NCI-H69 (cell line): ENCODE data around the gene ELAVL2.

ENCODE experiments used
- DNase-seq: peaks from one replicate; lab custom pipeline; 2025; lab: John Stamatoyannopoulos, UW

Gene ELAVL2

DNA sequence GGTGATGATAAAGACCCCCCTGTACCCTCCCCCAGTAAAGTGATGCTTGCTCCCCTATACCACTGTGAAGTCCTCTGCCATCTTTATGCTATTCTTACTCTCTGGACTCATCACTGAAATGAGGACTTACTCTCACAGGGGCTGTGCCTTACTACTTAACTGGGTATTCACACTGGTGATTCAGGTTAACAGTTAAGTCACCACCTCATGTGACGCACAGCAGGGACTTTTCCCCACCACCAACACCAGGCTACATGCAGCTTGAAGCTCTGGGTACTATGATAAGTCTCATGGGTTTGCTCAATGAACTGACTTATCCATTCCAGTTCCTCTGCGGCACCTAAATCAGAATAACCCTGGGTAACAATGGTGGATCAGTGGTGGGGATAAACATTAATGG lies 163.7 kb downstream of the ELAVL2 start:
- no peak for DNase-seq

DNA sequence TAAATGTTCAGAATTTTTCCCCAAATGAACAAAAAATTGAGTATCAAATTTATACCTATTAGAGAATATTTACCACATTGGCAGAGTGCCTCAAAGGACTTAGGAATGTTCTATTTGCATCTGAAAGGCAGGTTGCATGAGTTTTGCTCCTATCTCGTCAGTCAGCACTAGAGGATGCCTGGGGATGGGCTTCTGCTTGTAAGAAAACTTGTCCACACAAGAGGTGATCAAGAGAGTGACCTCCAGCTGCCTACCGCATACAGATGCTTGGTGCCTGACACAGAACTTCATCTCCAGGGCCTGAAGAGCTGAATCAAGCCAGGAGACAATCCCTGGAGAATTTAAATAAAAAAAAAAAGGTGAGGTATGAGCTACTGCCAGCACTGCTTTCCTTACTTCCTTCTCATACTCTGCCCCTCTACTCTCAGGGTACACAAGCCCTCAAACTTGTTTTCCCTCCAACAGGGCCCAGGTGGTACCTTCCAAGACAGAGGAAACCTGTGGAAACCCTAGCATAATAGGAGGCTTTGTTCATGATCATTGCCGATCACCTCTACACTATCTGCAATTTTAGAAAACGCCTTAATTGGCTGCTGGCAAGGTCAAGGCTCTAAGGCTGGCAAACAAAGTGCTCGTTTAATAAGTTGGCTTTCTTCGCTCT lies 166.6 kb downstream of the ELAVL2 start:
- DNase-seq, result no peak

DNA sequence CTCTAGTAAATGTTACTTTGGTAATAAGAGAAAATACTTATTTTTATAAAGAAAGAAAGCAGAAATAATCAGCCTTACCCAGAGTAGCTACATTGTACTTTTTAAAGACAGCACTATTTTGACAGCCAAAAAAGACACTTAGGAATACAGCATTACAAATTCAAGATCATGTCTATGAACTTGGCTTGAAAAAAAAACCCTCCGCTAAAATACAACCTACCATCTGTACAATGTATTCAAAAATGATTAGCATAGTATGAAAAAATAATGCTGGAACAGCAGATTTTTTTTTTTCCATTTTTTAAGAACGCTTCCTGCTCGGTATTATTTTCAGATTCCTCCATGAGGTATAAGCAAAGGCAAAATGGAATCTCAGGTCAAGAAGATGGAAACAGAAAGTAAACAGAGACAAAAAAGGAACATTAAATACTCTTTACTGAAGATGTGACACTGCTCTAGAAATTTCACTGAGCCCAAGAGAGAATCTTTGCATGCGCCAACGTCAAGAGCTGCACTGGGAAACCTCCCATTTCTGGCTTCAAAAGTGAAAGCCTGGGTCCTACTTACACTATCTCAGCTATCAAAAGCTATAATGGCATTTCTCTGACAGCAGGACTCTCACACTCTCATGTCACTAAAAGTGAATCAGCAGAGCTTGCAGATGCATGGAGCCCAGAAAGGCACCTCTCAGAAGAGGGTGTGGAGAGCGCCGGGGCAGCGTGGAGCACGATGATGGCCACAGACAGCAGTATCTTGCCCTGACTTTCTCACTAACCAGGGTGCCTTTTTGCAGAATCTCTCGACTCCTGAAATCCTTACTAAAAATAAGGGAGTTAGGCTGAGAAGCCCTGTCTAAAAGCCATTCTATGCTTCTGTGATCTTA lies 167.4 kb downstream of the ELAVL2 start:
- no peak for DNase-seq

DNA sequence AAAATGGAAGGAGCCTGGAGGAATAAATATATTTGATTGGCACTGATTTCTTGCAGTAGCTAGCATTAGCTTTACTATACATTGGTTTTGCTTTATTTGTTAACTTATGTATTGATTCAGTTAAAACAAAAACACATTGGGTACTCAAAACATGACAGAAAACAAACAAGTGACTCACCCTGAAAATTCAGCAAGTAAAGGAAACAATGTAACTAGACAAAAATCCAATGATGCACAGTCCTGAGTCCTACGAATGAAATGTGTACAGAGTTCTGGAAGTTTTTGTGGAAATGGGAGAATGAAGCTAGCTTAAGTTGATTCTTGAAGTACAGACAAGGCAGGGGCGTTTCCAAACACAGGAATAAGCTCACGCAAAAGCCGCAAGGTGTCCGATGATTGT lies 175.0 kb downstream of the ELAVL2 start:
- DNase-seq, result no peak

DNA sequence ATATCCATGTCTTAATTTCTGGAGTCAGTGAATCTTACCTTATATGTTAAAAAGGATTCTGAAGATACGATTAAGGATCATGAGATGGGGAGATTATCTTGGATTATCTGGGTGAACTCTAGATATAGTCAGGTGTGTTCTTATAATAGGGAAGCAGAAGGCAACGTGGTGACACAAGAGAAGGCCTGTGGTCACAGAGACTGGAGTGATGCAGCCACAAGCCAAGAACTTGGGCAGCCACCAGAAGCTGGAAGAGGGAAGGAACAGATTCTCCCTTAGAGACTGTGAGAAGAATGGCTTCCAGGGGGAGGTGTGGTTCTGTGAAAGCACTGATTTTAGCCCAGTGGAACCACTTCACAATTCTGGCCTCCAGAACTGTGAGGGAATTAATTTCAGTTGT lies 177.4 kb downstream of the ELAVL2 start:
- no peak for DNase-seq

DNA sequence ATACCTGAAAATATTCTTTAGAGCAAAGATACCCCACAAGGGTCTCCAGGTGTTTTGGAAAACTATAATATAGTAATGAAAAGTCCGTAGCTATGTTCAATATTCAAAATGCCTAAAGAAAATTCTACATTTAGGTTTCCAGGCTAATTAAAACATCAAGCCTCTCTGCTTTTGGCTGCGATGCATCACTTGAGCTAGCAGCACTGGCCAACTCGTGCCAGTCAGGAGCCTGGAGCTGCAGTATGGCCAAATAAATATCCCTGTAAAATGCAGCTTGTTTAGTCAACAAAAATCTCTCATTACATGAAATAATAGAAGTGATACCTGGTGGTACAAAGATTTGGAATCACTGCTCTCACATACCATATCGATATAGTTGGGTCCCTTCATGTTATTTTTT lies 181.1 kb downstream of the ELAVL2 start:
- no peak for DNase-seq

DNA sequence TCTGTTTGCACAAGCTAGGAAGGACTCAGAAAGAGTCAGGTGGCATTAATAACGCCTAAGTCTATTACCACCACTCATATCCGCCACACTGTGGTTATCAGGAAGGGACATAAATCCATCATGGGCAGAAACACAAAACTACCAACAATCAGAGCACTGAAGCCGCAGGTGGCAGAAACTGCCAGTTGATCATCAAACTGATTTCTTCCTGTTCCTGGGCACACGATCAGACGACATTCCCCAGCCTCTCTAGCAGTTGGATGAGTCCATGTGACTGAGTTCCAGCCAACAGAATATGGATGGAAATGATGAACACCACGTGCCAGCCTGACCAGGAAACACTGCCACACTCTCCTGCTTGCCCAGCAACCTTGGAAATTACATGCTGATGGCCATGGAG lies 181.7 kb downstream of the ELAVL2 start:
- no peak for DNase-seq

DNA sequence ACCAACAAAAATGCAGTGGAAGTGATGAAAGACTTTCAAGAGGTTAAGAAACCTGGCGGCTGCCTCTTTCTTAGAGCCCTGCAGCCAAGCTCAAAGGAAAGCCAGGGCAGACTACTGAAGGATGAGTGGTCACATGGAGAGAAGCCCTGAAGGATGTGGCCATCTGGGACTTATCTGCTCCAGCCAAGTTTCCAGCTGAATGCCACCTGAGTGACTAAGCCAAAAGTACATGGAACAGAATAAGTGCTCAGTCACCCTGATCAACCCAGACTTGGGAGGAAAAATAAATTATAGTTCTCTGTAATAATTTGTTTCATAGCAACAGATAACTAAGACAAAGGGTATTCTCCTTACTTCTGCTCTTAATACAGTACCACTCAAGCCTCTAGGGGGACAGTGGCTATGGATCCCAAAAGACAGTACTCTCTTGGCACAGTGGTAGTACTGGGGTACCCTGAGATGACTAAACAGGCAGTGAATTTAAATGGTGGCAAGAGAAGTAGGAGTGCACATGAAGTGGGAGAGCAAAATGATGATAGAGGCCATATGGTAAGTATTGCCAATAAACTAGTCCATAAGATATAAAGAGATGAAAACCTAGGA lies 182.3 kb downstream of the ELAVL2 start:
- no peak for DNase-seq
